Prostate gland (tissue), 2 donors: Measurements from ENCODE around the gene TLCD4. TPM values are rescaled to one million over a fixed set of nuclear protein-coding genes. Genes with fewer than 3 reads are reported as not detected.

ENCODE experiments used
- DNase-seq: peaks from one replicate; pipeline ENCODE4 v3.0.0-alpha.2; 2019; ENCODE audit warnings: low spot score
- H3K27ac ChIP-seq, 2 donors: fragments of 200-600 bp; sonication (generic); 2 replicates each; pipeline ENCODE4 v1.5.1; 2017 to 2019
- H3K27me3 ChIP-seq: fragments of 200-600 bp; sonication (generic); replicated peaks from 2 replicates; pipeline ENCODE4 v1.5.1; 2019; ENCODE audit not compliant: insufficient read depth
- H3K36me3 ChIP-seq, 2 donors: fragments of 200-600 bp; sonication (generic); 1 replicate in 1 of 2; 2 replicates in 1 of 2; pipeline versions ENCODE4 v1.5.1 to v1.8.1; 2017 to 2019
- H3K4me1 ChIP-seq: fragments of 200-600 bp; sonication (generic); replicated peaks from 2 replicates; pipeline ENCODE4 v1.5.1; 2019
- H3K4me3 ChIP-seq, 2 donors: fragments of 200-600 bp; sonication (generic); 2 replicates each; pipeline ENCODE4 v1.5.1; 2017 to 2019
- H3K9me3 ChIP-seq: fragments of 200-600 bp; sonication (generic); 2 replicates; pipeline ENCODE4 v1.5.1; 2017
- CTCF ChIP-seq, 4 experiments: fragments of 200-600 bp in 2 of 4; fragments of 450-650 bp in 2 of 4; sonication (generic) in 2 of 4; IDR thresholded peaks; 1 replicate in 3 of 4; 2 replicates in 1 of 4; pipeline ENCODE4 v1.5.1; 2016 to 2019; ENCODE audit warnings: antibody characterized with exemption in 4 of 4, mild to moderate bottlenecking in 2 of 4, moderate library complexity in 2 of 4
- POLR2A ChIP-seq: fragments of 450-650 bp; IDR thresholded peaks from one replicate; pipeline ENCODE4 v1.6.1; 2016; ENCODE audit warnings: antibody characterized with exemption, mild to moderate bottlenecking
- POLR2AphosphoS5 ChIP-seq: sonication (generic); formaldehyde crosslinking; IDR thresholded peaks from one replicate; pipeline ENCODE4 v1.6.1; 2017; ENCODE audit warnings: antibody characterized with exemption
- WGBS: methylation state at CpG from one replicate; pipeline ENCODE4 v1.1.5; 2018; 5-methylcytosine and 5-hydroxymethylcytosine counted together
- intact Hi-C: fragments of 100-400 bp; cut with DNase I; formaldehyde crosslinking; loops from one replicate; pipeline ENCODE4 v1.14.2; 2022
- total RNA-seq, 2 donors: library from RNA; depleted of rRNA; stranded (reverse); fragments of >200 nt; gene quantifications; one replicate each; pipeline ENCODE4 v1.1.0, GENCODE V29; 2016

Gene TLCD4
- total RNA-seq, 2 donors from 2014 or later = 6.5 to 7.6 TPM

GRCh38 chr1:95138223-95138622 is 21.1 kb downstream of the TLCD4 start:
- no peak for TF ChIP-seq POLR2A
- no peak for TF ChIP-seq CTCF (IDR thresholded peaks at IDR 0.05)
- TF ChIP-seq POLR2AphosphoS5 = no peak
- intact Hi-C loops = no loop called here
- no peak for DNase-seq

GRCh38 chr1:95139039-95139438 is 21.9 kb downstream of the TLCD4 start:
- TF ChIP-seq CTCF (IDR thresholded peaks at IDR 0.05) = no peak
- TF ChIP-seq POLR2AphosphoS5 = no peak
- TF ChIP-seq POLR2A = no peak
- H3K4me3 ChIP-seq = no peak overlapping the region
- no peaks in the 10 kb centered on the region for H3K4me1 ChIP-seq
- no peak overlapping the region for H3K27ac ChIP-seq
- no peaks in the 10 kb centered on the region for H3K9me3 ChIP-seq
- no peak for DNase-seq
- H3K27me3 ChIP-seq = no peaks in the 10 kb centered on the region
- intact Hi-C loops = no loop called here
- H3K36me3 ChIP-seq = no peaks in the 10 kb centered on the region
- 100% methylated on average over 1 of the region's 1 CpG for WGBS

More at GRCh38 chr1:95138223-95138622, 21.1 kb downstream of the TLCD4 start:
- H3K36me3 ChIP-seq = no peaks in the 10 kb centered on the region
- no peaks in the 10 kb centered on the region for H3K9me3 ChIP-seq
- H3K4me3 ChIP-seq = no peak overlapping the region
- H3K4me1 ChIP-seq = no peaks in the 10 kb centered on the region
- no peaks in the 10 kb centered on the region for H3K27me3 ChIP-seq
- H3K27ac ChIP-seq = no peak overlapping the region

- no peak for DNase-seq
- H3K27ac ChIP-seq = no peak overlapping the region
- TF ChIP-seq POLR2A (no peak), CTCF (IDR thresholded peaks at IDR 0.05) (no peak), POLR2AphosphoS5 (no peak)
- no peaks in the 10 kb centered on the region for H3K36me3 ChIP-seq
- no peaks in the 10 kb centered on the region for H3K9me3 ChIP-seq
- no peak overlapping the region for H3K4me3 ChIP-seq
- H3K4me1 ChIP-seq = no peaks in the 10 kb centered on the region
- no peaks in the 10 kb centered on the region for H3K27me3 ChIP-seq
- intact Hi-C loops = no loop called here
Observed at GRCh38 chr1:95140791-95141190, 23.6 kb downstream of the TLCD4 start.

- DNase-seq = no peak
- Histone ChIP-seq H3K27me3 (no peaks in the 10 kb centered on the region), H3K9me3 (no peaks in the 10 kb centered on the region), H3K4me3 (no peak overlapping the region), H3K27ac (no peak overlapping the region), H3K4me1 (no peaks in the 10 kb centered on the region), H3K36me3 (no peaks in the 10 kb centered on the region)
- TF ChIP-seq CTCF (IDR thresholded peaks at IDR 0.05) (no peak), POLR2AphosphoS5 (no peak), POLR2A (no peak)
- intact Hi-C loops = no loop called here
- 91% methylated on average over 1 of the region's 1 CpG for WGBS
Observed at GRCh38 chr1:95145493-95145892, 28.3 kb downstream of the TLCD4 start.

GRCh38 chr1:95146637-95147036 is 29.5 kb downstream of the TLCD4 start:
- intact Hi-C loops = no loop called here
- H3K36me3 ChIP-seq = no peaks in the 10 kb centered on the region

More at GRCh38 chr1:95146637-95147036, 29.5 kb downstream of the TLCD4 start:
- Histone ChIP-seq H3K27me3 (no peaks in the 10 kb centered on the region), H3K4me1 (no peaks in the 10 kb centered on the region), H3K4me3 (no peak overlapping the region), H3K27ac (no peak overlapping the region), H3K9me3 (no peaks in the 10 kb centered on the region)
- no peak for TF ChIP-seq POLR2A
- no peak for TF ChIP-seq POLR2AphosphoS5
- no peak for TF ChIP-seq CTCF (IDR thresholded peaks at IDR 0.05)
- DNase-seq = no peak
